H9 (cell line): ENCODE data around the gene AURKA. TPM values are rescaled to one million over a fixed set of nuclear protein-coding genes. Genes with fewer than 3 reads are reported as not detected.

Experiments
- DNase-seq: peaks from one replicate; pipeline ENCODE4 v3.0.0-alpha.2; 2017
- H2AFZ ChIP-seq: one replicate; pipeline ENCODE4 v1.6.1; 2013; ENCODE audit warnings: mild to moderate bottlenecking, low read length, control low read depth, moderate library complexity
- H2AK5ac ChIP-seq: 2 replicates; pipeline ENCODE4 v1.6.1; 2013; ENCODE audit warnings: low read length, control low read depth, mixed read lengths; ENCODE audit not compliant: insufficient read length
- H2BK120ac ChIP-seq: one replicate; pipeline ENCODE4 v1.6.1; 2013; ENCODE audit warnings: low read depth, mild to moderate bottlenecking, low read length, control low read depth, inconsistent platforms; ENCODE audit not compliant: poor library complexity, severe bottlenecking
- H2BK12ac ChIP-seq: 2 replicates; pipeline ENCODE4 v1.6.1; 2013; ENCODE audit warnings: low read length, control low read depth, mixed read lengths, low read depth; ENCODE audit not compliant: insufficient read length
- H2BK15ac ChIP-seq: 2 replicates; pipeline ENCODE4 v1.6.1; 2013; ENCODE audit warnings: low read depth, low read length, control low read depth
- H2BK20ac ChIP-seq: one replicate; pipeline ENCODE4 v1.6.1; 2013; ENCODE audit warnings: low read depth, mild to moderate bottlenecking, low read length, control low read depth, inconsistent platforms; ENCODE audit not compliant: poor library complexity, severe bottlenecking
- H2BK5ac ChIP-seq: 2 replicates; pipeline ENCODE4 v1.6.1; 2013; ENCODE audit warnings: low read length, control low read depth, mixed read lengths; ENCODE audit not compliant: insufficient read length
- H3K14ac ChIP-seq: 2 replicates; pipeline ENCODE4 v1.6.1; 2013; ENCODE audit warnings: low read length, control low read depth; ENCODE audit not compliant: insufficient read depth
- H3K18ac ChIP-seq: 2 replicates; pipeline ENCODE4 v1.6.1; 2013; ENCODE audit warnings: low read depth, mild to moderate bottlenecking, mixed read lengths, low read length, control low read depth; ENCODE audit not compliant: insufficient read length
- H3K23ac ChIP-seq: 2 replicates; pipeline ENCODE4 v1.6.1; 2013; ENCODE audit warnings: low read length, control low read depth, mixed read lengths, low read depth; ENCODE audit not compliant: insufficient read length
- H3K23me2 ChIP-seq: 2 replicates; pipeline ENCODE4 v1.6.1; 2013; ENCODE audit warnings: low read depth, mild to moderate bottlenecking, mixed read lengths, low read length, control low read depth; ENCODE audit not compliant: insufficient read length, poor library complexity, severe bottlenecking
- H3K27ac ChIP-seq: 2 replicates; pipeline ENCODE4 v1.5.1; 2013; ENCODE audit warnings: low read length, control low read depth, mixed read lengths, low read depth; ENCODE audit not compliant: insufficient read length
- H3K27me3 ChIP-seq: 2 replicates; pipeline ENCODE4 v1.6.1; 2013; ENCODE audit warnings: low read length, control low read depth, inconsistent platforms; ENCODE audit not compliant: insufficient read depth
- H3K4ac ChIP-seq: 2 replicates; pipeline ENCODE4 v1.6.1; 2013; ENCODE audit warnings: low read depth, mild to moderate bottlenecking, control low read depth, inconsistent platforms, low read length, moderate library complexity
- H3K4me1 ChIP-seq: 2 replicates; pipeline ENCODE4 v1.6.1; 2013; ENCODE audit warnings: low read length, control low read depth, inconsistent platforms; ENCODE audit not compliant: insufficient read depth
- H3K4me2 ChIP-seq: 2 replicates; pipeline ENCODE4 v1.6.1; 2013; ENCODE audit warnings: low read length, control low read depth, mixed read lengths; ENCODE audit not compliant: insufficient read length, insufficient read depth
- H3K56ac ChIP-seq: 2 replicates; pipeline ENCODE4 v1.6.1; 2013; ENCODE audit warnings: low read depth, mild to moderate bottlenecking, mixed read lengths, low read length, control low read depth; ENCODE audit not compliant: insufficient read length
- H3K79me1 ChIP-seq: 2 replicates; pipeline ENCODE4 v1.6.1; 2013; ENCODE audit warnings: low read depth, mild to moderate bottlenecking, moderate library complexity, low read length, control low read depth, inconsistent platforms; ENCODE audit not compliant: insufficient read depth, poor library complexity, severe bottlenecking
- H3K79me2 ChIP-seq: 2 replicates; pipeline ENCODE4 v1.6.1; 2013; ENCODE audit warnings: low read length, control low read depth, inconsistent platforms; ENCODE audit not compliant: insufficient read depth
- H3K9ac ChIP-seq: 2 replicates; pipeline ENCODE4 v1.6.1; 2013; ENCODE audit warnings: low read length, control low read depth, mixed read lengths; ENCODE audit not compliant: insufficient read length; ENCODE audit errors: extremely low read depth
- H3K9me3 ChIP-seq: one replicate; pipeline ENCODE4 v1.6.1; 2013; ENCODE audit warnings: low read depth, low read length, inconsistent platforms; ENCODE audit not compliant: control insufficient read depth
- H3T11ph ChIP-seq: one replicate; pipeline ENCODE4 v1.6.1; 2013; ENCODE audit warnings: mild to moderate bottlenecking, low read length, control low read depth, inconsistent platforms
- H4K20me1 ChIP-seq: one replicate; pipeline ENCODE4 v1.6.1; 2013; ENCODE audit not compliant: control insufficient read depth, insufficient read length, insufficient read depth
- H4K5ac ChIP-seq: 2 replicates; pipeline ENCODE4 v1.6.1; 2013; ENCODE audit warnings: low read depth, mild to moderate bottlenecking, mixed read lengths, low read length, control low read depth; ENCODE audit not compliant: insufficient read length
- H4K8ac ChIP-seq: replicated peaks from 2 replicates; pipeline ENCODE4 v1.6.1; 2013; ENCODE audit warnings: low read length, control low read depth, mixed read lengths, low read depth; ENCODE audit not compliant: insufficient read length
- H4K91ac ChIP-seq: 2 replicates; pipeline ENCODE4 v1.6.1; 2013; ENCODE audit warnings: low read depth, mild to moderate bottlenecking, moderate library complexity, mixed read lengths, low read length, control low read depth; ENCODE audit not compliant: insufficient read length
- H3K27ac Mint-ChIP-seq, 3 experiments: 2 replicates in 2 of 3; 3 replicates in 1 of 3; pipeline ENCODE4 v1.8.0; 2020 to 2021; ENCODE audit warnings: mixed read lengths in 3 of 3, mild to moderate bottlenecking in 1 of 3, moderate library complexity in 1 of 3
- H3K27me3 Mint-ChIP-seq: 2 replicates; pipeline ENCODE4 v1.8.0; 2021; ENCODE audit warnings: low read depth, mild to moderate bottlenecking, moderate library complexity, mixed read lengths
- H3K36me3 Mint-ChIP-seq, 3 experiments: 2 replicates in 2 of 3; 3 replicates in 1 of 3; pipeline ENCODE4 v1.8.0; 2020 to 2021; ENCODE audit warnings: low read depth in 3 of 3, mixed read lengths in 3 of 3; ENCODE audit not compliant: insufficient read depth in 1 of 3
- H3K4me1 Mint-ChIP-seq, 2 experiments: 2 replicates each; pipeline ENCODE4 v1.8.0; 2020; ENCODE audit warnings: mixed read lengths in 2 of 2
- H3K4me3 Mint-ChIP-seq, 2 experiments: 2 replicates in 1 of 2; 3 replicates in 1 of 2; pipeline ENCODE4 v1.8.0; 2020 to 2021; ENCODE audit warnings: mild to moderate bottlenecking in 2 of 2, mixed read lengths in 2 of 2, moderate library complexity in 1 of 2
- H3K9me3 Mint-ChIP-seq, 2 experiments: 2 replicates in 1 of 2; 3 replicates in 1 of 2; pipeline ENCODE4 v1.8.0; 2020; ENCODE audit warnings: mild to moderate bottlenecking in 2 of 2, mixed read lengths in 2 of 2, moderate library complexity in 1 of 2
- total RNA-seq: library from RNA; stranded (reverse); gene quantifications from 2 replicates; pipeline ENCODE4 v1.2.1, GENCODE V29; 2021
- TF ChIP-seq, protein P1 (sequence below): fragments of 200-600 bp; sonication (generic); conservative IDR thresholded peaks from 3 replicates; pipeline ENCODE4 v1.8.0; 2021; ENCODE audit warnings: antibody characterized with exemption, mild to moderate bottlenecking

The AURKA gene
- total RNA-seq, 1 experiment from 2014 or later, result 86.8 TPM

DNA sequence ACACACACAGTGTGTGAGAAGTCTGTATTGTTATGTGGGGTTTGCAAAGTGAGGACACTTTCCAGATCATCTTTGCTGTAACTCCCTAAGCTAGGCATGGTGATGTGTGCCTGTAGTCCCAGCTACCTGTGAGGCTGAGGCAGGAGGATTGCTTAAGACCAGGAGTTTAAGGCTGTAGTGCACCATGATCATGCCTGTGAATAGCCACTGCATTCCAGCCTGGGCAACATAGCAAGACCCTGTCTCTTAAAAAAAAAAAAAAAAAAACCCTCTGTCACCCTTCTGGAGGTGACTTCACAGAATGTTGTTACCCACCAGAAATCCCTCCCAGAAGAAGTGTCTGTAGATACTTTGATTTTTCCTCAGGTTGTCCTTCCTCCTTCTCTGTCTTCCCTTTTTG, 34.9 kb upstream of the AURKA start:
- Histone ChIP-seq H3K18ac (no peak overlapping the region), H3K56ac (no peak overlapping the region), H2AFZ (no peak overlapping the region), H3K23me2 (no peaks in the 10 kb centered on the region), H2BK5ac (no peak overlapping the region), H2BK120ac (no peak overlapping the region), H4K5ac (no peak overlapping the region), H3K4me2 (no peak overlapping the region), H3K79me2 (no peaks in the 10 kb centered on the region), H3K4ac (no peak overlapping the region), H3K27me3 (peaks cover 2% of the 10 kb centered on the region; the same call in 1 of the 2 replicates), H4K8ac (no peak overlapping the region), H2AK5ac (no peak overlapping the region), H3T11ph (no peak overlapping the region), H3K9me3 (no peaks in the 10 kb centered on the region), H3K4me1 (no peaks in the 10 kb centered on the region; the same call in 1 of the 2 replicates), H3K14ac (no peak overlapping the region), H3K79me1 (no peaks in the 10 kb centered on the region), H3K23ac (no peak overlapping the region), H3K9ac (no peak overlapping the region), H3K27ac (no peak overlapping the region), H2BK15ac (no peak overlapping the region), H2BK12ac (no peak overlapping the region), H4K91ac (no peak overlapping the region), H2BK20ac (no peak overlapping the region), H4K20me1 (no peaks in the 10 kb centered on the region)
- H3K4me1 Mint-ChIP-seq, result peaks cover 9 to 10% of the 10 kb centered on the region in 2 experiments
- TF ChIP-seq, protein P1, sequence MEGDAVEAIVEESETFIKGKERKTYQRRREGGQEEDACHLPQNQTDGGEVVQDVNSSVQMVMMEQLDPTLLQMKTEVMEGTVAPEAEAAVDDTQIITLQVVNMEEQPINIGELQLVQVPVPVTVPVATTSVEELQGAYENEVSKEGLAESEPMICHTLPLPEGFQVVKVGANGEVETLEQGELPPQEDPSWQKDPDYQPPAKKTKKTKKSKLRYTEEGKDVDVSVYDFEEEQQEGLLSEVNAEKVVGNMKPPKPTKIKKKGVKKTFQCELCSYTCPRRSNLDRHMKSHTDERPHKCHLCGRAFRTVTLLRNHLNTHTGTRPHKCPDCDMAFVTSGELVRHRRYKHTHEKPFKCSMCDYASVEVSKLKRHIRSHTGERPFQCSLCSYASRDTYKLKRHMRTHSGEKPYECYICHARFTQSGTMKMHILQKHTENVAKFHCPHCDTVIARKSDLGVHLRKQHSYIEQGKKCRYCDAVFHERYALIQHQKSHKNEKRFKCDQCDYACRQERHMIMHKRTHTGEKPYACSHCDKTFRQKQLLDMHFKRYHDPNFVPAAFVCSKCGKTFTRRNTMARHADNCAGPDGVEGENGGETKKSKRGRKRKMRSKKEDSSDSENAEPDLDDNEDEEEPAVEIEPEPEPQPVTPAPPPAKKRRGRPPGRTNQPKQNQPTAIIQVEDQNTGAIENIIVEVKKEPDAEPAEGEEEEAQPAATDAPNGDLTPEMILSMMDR, result no peak
- no peaks in the 10 kb centered on the region for H3K9me3 Mint-ChIP-seq
- H3K4me3 Mint-ChIP-seq, result no peak overlapping the region
- no peak overlapping the region for H3K27ac Mint-ChIP-seq
- no peaks in the 10 kb centered on the region for H3K36me3 Mint-ChIP-seq
- no peak for DNase-seq
- H3K27me3 Mint-ChIP-seq, result peaks cover 67% of the 10 kb centered on the region
